OCI-LY3 (cell line): ENCODE data around the gene TACSTD2.
A peak's percentile ranks its signal among the peaks of the same experiment; 100 is the strongest.

Experiments
- H2AFZ ChIP-seq: fragments of 200-600, 300-600 bp; shearing (Covaris generic); 2 replicates; pipeline ENCODE4 v1.6.0; 2014; ENCODE audit warnings: antibody characterized with exemption, low read depth, low read length
- H3K27ac ChIP-seq: fragments of 200-600, 300-600 bp; sonication (generic); 2 replicates; pipeline ENCODE4 v1.5.1; 2014; ENCODE audit warnings: mild to moderate bottlenecking, low read length, moderate library complexity, mixed read lengths
- H3K27me3 ChIP-seq: fragments of 200-600, 300-600 bp; sonication (generic); 2 replicates; pipeline ENCODE4 v1.6.1; 2014; ENCODE audit warnings: low read depth, low read length, mixed read lengths
- H3K36me3 ChIP-seq: fragments of 200-600, 300-600 bp; sonication (generic); replicated peaks from 2 replicates; pipeline ENCODE3; 2014; ENCODE audit warnings: low read depth, low read length, mixed read lengths
- H3K4me1 ChIP-seq: fragments of 300-600, 200-600 bp; sonication (generic); 2 replicates; pipeline ENCODE4 v1.6.1; 2014; ENCODE audit warnings: low read length, mixed read lengths
- H3K4me2 ChIP-seq: fragments of 200-600, 300-600 bp; sonication (generic); 2 replicates; pipeline ENCODE4 v1.6.1; 2014; ENCODE audit warnings: low read length, mixed read lengths
- H3K4me3 ChIP-seq: fragments of 300-600, 200-600 bp; sonication (generic); 2 replicates; pipeline ENCODE4 v1.5.1; 2014; ENCODE audit warnings: antibody characterized with exemption, mild to moderate bottlenecking, low read length, moderate library complexity
- H3K79me2 ChIP-seq: fragments of 300-600, 200-600 bp; shearing (Covaris generic); 2 replicates; pipeline ENCODE4 v1.6.1; 2014; ENCODE audit warnings: mild to moderate bottlenecking, low read length, mixed read lengths
- H3K9ac ChIP-seq: fragments of 300-600, 200-600 bp; shearing (Covaris generic); 2 replicates; pipeline ENCODE4 v1.6.0; 2014; ENCODE audit warnings: mild to moderate bottlenecking, low read length, moderate library complexity
- H3K9me3 ChIP-seq: fragments of 200-600, 300-600 bp; shearing (Covaris generic); 2 replicates; pipeline ENCODE4 v1.6.1; 2014; ENCODE audit warnings: low read length, mixed read lengths; ENCODE audit not compliant: insufficient read depth
- H4K20me1 ChIP-seq: fragments of 200-600, 300-600 bp; sonication (generic); 2 replicates; pipeline ENCODE4 v1.6.1; 2016; ENCODE audit warnings: low read length, mixed read lengths; ENCODE audit not compliant: insufficient read depth
- CTCF ChIP-seq: fragments of 200-600, 300-600 bp; sonication (generic); IDR thresholded peaks from 2 replicates; pipeline ENCODE4 v1.5.1; 2014; ENCODE audit warnings: antibody characterized with exemption, low read length, low read depth
- EZH2phosphoT487 ChIP-seq: fragments of 200-600 bp; shearing (Covaris generic); IDR thresholded peaks from 2 replicates; pipeline ENCODE4 v1.6.1; 2018; ENCODE audit warnings: antibody characterized with exemption, mixed run types, low read depth

TACSTD2 gene

GRCh38 chr1:58546520-58547308, 30.3 kb downstream of the TACSTD2 start, which contains the start of gene OMA1:
TSS of gene OMA1 (minus strand) at chr1:58546726. CDS start at chr1:58539294, 7,432 bp downstream.
- Histone ChIP-seq H3K4me2 (peak within 1 kb of the TSS; percentile 90), H4K20me1 (no peaks in the 10 kb centered on the region), H3K4me3 (peak within 1 kb of the TSS; percentile 98), H3K27me3 (0 out of 2 replicates have a peak, but pooled peaks cover 4% of the 10 kb centered on the region), H3K27ac (peak within 1 kb of the TSS; percentile 63), H3K9me3 (no peaks in the 10 kb centered on the region), H3K79me2 (peaks cover 12% of the 10 kb centered on the region), H3K4me1 (peaks cover 10% of the 10 kb centered on the region), H2AFZ (peak within 1 kb of the TSS; percentile 100), H3K36me3 (no peaks in the 10 kb centered on the region), H3K9ac (peak within 1 kb of the TSS; percentile 83)
- TF ChIP-seq EZH2phosphoT487 = no peak
- peak; percentile 70 for TF ChIP-seq CTCF

- TF ChIP-seq EZH2phosphoT487 (no peak), CTCF (no peak)
- H4K20me1 ChIP-seq = no peaks in the 10 kb centered on the region
- peak overlapping the region; percentile 98 for H3K4me3 ChIP-seq
- peak overlapping the region; percentile 83 for H3K9ac ChIP-seq
- peak overlapping the region; percentile 90 for H3K4me2 ChIP-seq
- H3K36me3 ChIP-seq = no peaks in the 10 kb centered on the region
- 0 out of 2 replicates have a peak, but pooled peaks cover 4% of the 10 kb centered on the region for H3K27me3 ChIP-seq
- peaks cover 12% of the 10 kb centered on the region for H3K79me2 ChIP-seq
- H3K27ac ChIP-seq = peak overlapping the region; percentile 63
- peaks cover 10% of the 10 kb centered on the region for H3K4me1 ChIP-seq
- no peaks in the 10 kb centered on the region for H3K9me3 ChIP-seq
- peak overlapping the region; percentile 60; the same call in 1 of the 2 replicates for H2AFZ ChIP-seq
Measured at GRCh38 chr1:58545591-58546519, 31.2 kb downstream of the TACSTD2 start.

GRCh38 chr1:58543260-58543659, 33.8 kb downstream of the TACSTD2 start:
- Histone ChIP-seq H2AFZ (no peak overlapping the region), H3K9me3 (no peaks in the 10 kb centered on the region), H3K79me2 (peaks cover 12% of the 10 kb centered on the region), H3K27me3 (0 out of 2 replicates have a peak, but pooled peaks cover 2% of the 10 kb centered on the region), H3K27ac (no peak overlapping the region), H3K4me2 (no peak overlapping the region), H4K20me1 (no peaks in the 10 kb centered on the region), H3K9ac (no peak overlapping the region), H3K4me1 (peaks cover 10% of the 10 kb centered on the region), H3K4me3 (no peak overlapping the region), H3K36me3 (no peaks in the 10 kb centered on the region)
- TF ChIP-seq EZH2phosphoT487 = no peak
- TF ChIP-seq CTCF = no peak

- H3K4me1 ChIP-seq = no peaks in the 10 kb centered on the region
- no peaks in the 10 kb centered on the region for H3K36me3 ChIP-seq
- no peak overlapping the region for H3K4me2 ChIP-seq
- no peaks in the 10 kb centered on the region for H4K20me1 ChIP-seq
- no peak overlapping the region for H2AFZ ChIP-seq
- no peak for TF ChIP-seq CTCF
- H3K27me3 ChIP-seq = no peaks in the 10 kb centered on the region
- no peak overlapping the region for H3K9ac ChIP-seq
- H3K9me3 ChIP-seq = no peaks in the 10 kb centered on the region
- no peaks in the 10 kb centered on the region for H3K79me2 ChIP-seq
- H3K4me3 ChIP-seq = no peak overlapping the region
- H3K27ac ChIP-seq = no peak overlapping the region
Measured at GRCh38 chr1:58539553-58539952, 37.5 kb downstream of the TACSTD2 start.
